B cell (primary cell): Measurements from ENCODE around the gene CFAP47. TPM values are rescaled to one million over a fixed set of nuclear protein-coding genes. Genes with fewer than 3 reads are reported as not detected.

Source experiments
- ATAC-seq: fragments of 200-7000 bp; cut with Tn5 transposase; one replicate; pipeline ENCODE4 v1.10.0; 2021; ENCODE audit warnings: low read depth, mild to moderate bottlenecking, moderate number of reproducible peaks, moderate library complexity
- CTCF ChIA-PET: fragments of 350-600 bp; sonication (Branson Sonifier 250); formaldehyde crosslinking; loops from one replicate; lab custom pipeline; 2021; ENCODE audit warnings: antibody characterized with exemption, inconsistent platforms; lab: Charles Lee
- POLR2A ChIA-PET: fragments of 350-600 bp; sonication (Branson Sonifier 250); formaldehyde crosslinking; loops from one replicate; lab custom pipeline; 2021; ENCODE audit warnings: antibody characterized with exemption; lab: Charles Lee
- DNase-seq: peaks from one replicate; pipeline ENCODE4 v3.0.0; 2013
- H2AFZ ChIP-seq: 2 replicates; pipeline ENCODE4 v1.6.1; 2012; ENCODE audit warnings: mild to moderate bottlenecking, low read depth, low read length; ENCODE audit not compliant: insufficient read depth, poor library complexity, severe bottlenecking
- H3K27ac ChIP-seq, 2 donors: 1 replicate in 1 of 2; 2 replicates in 1 of 2; pipeline ENCODE4 v1.5.1; 2012 to 2013; ENCODE audit warnings: low read length in 2 of 2, mild to moderate bottlenecking in 2 of 2, moderate library complexity in 1 of 2
- H3K27me3 ChIP-seq, 4 experiments: fragments of 200-600 bp in 1 of 4; sonication (generic) in 1 of 4; replicated peaks in 1 of 4; 1 replicate in 2 of 4; 2 replicates in 2 of 4; pipeline versions ENCODE4 v1.6.1 to v1.7.0; 2013 to 2016; ENCODE audit warnings: low read length in 3 of 4, mild to moderate bottlenecking in 2 of 4, mixed read lengths in 1 of 4, moderate library complexity in 1 of 4; ENCODE audit not compliant: insufficient read depth in 4 of 4, control insufficient read depth in 3 of 4; ENCODE audit errors: control extremely low read depth in 1 of 4
- H3K36me3 ChIP-seq, 2 experiments: replicated peaks in 1 of 2; 1 replicate in 1 of 2; 2 replicates in 1 of 2; pipeline versions ENCODE4 v1.6.1 to v1.7.1; 2013; ENCODE audit warnings: low read length in 1 of 2; ENCODE audit not compliant: insufficient read depth in 2 of 2, control insufficient read depth in 1 of 2; ENCODE audit errors: control extremely low read depth in 1 of 2, extremely low read depth in 1 of 2
- H3K4me1 ChIP-seq, 2 donors: fragments of 200-600 bp in 1 of 2; sonication (generic) in 1 of 2; 1 replicate in 1 of 2; 2 replicates in 1 of 2; pipeline versions ENCODE4 v1.5.1 to v1.6.1; 2013 to 2017; ENCODE audit warnings: low read length in 2 of 2; ENCODE audit not compliant: control insufficient read depth in 2 of 2, insufficient read depth in 2 of 2
- H3K4me2 ChIP-seq: replicated peaks from 2 replicates; pipeline ENCODE3; 2012; ENCODE audit warnings: mild to moderate bottlenecking, low read depth, low read length; ENCODE audit not compliant: poor library complexity, severe bottlenecking
- H3K4me3 ChIP-seq, 5 experiments: fragments of 200-600 bp in 1 of 5; sonication (generic) in 1 of 5; 1 replicate in 3 of 5; 2 replicates in 2 of 5; pipeline versions ENCODE4 v1.5.1 to v1.7.0; 2011 to 2016; ENCODE audit warnings: low read length in 4 of 5, mild to moderate bottlenecking in 4 of 5, low read depth in 2 of 5, control low read depth in 1 of 5, moderate library complexity in 1 of 5; ENCODE audit not compliant: insufficient read depth in 1 of 5; ENCODE audit errors: control extremely low read depth in 1 of 5, extremely low read depth in 1 of 5
- H3K79me2 ChIP-seq: fragments of 200-600 bp; sonication (generic); one replicate; pipeline ENCODE4 v1.6.0; 2016; ENCODE audit warnings: low read length; ENCODE audit not compliant: control insufficient read depth, insufficient read depth
- H3K9ac ChIP-seq: fragments of 200-600 bp; sonication (generic); 2 replicates; pipeline ENCODE4 v1.6.1; 2017; ENCODE audit warnings: mild to moderate bottlenecking, low read length, moderate library complexity
- H3K9me3 ChIP-seq, 3 donors: one replicate each; pipeline versions ENCODE4 v1.6.1 to v1.7.1; 2013; ENCODE audit warnings: low read length in 2 of 3; ENCODE audit not compliant: control insufficient read depth in 2 of 3, insufficient read depth in 1 of 3; ENCODE audit errors: control extremely low read depth in 1 of 3
- H4K20me1 ChIP-seq: 2 replicates; pipeline ENCODE4 v1.6.0; 2012; ENCODE audit warnings: mild to moderate bottlenecking, low read length; ENCODE audit not compliant: insufficient read depth, control insufficient read depth, poor library complexity, severe bottlenecking
- H3K27ac Mint-ChIP-seq: one replicate; pipeline ENCODE4 v1.8.0; 2021; ENCODE audit warnings: mixed read lengths
- H3K27me3 Mint-ChIP-seq: one replicate; pipeline ENCODE4 v1.8.0; 2021; ENCODE audit warnings: mixed read lengths
- H3K4me1 Mint-ChIP-seq: one replicate; pipeline ENCODE4 v1.8.0; 2021; ENCODE audit warnings: mixed read lengths
- H3K4me3 Mint-ChIP-seq: one replicate; pipeline ENCODE4 v1.8.0; 2021; ENCODE audit warnings: mixed read lengths
- H3K9me3 Mint-ChIP-seq: one replicate; pipeline ENCODE4 v1.8.0; 2022; ENCODE audit warnings: mixed read lengths; ENCODE audit not compliant: insufficient read depth
- CTCF ChIP-seq: fragments of 200-600 bp; IDR thresholded peaks from one replicate; pipeline ENCODE4 v1.8.0; 2022; ENCODE audit warnings: antibody characterized with exemption, mild to moderate bottlenecking
- EZH2 ChIP-seq: IDR thresholded peaks from 2 replicates; pipeline ENCODE4 v1.6.1; 2012; ENCODE audit warnings: borderline replicate concordance, low read depth, mild to moderate bottlenecking, moderate library complexity, low read length; ENCODE audit not compliant: insufficient read depth, poor library complexity, severe bottlenecking
- WGBS: methylation state at CpG from one replicate; pipeline ENCODE4 v1.1.5; 2013; ENCODE audit warnings: missing lambda C conversion rate; ENCODE audit not compliant: insufficient coverage; 5-methylcytosine and 5-hydroxymethylcytosine counted together
- intact Hi-C: fragments of 100-400 bp; cut with micrococcal nuclease; formaldehyde crosslinking; loops from one replicate; pipeline ENCODE4 v1.10.0; 2022
- polyA plus RNA-seq: library from polyadenylated mRNA; depleted of rRNA; stranded (reverse); fragments of >200 nt; gene quantifications from 2 replicates; pipeline ENCODE4 v1.2.3, GENCODE V29; 2012
- total RNA-seq, 2 donors: library from RNA; stranded (reverse); fragments of 120-200 nt in 1 of 2; gene quantifications; 1 replicate in 1 of 2; 2 replicates in 1 of 2; pipeline versions ENCODE4 v1.2.3 to v1.2.4, GENCODE V29; 2013 to 2022

Gene CFAP47
- total and polyA plus RNA-seq, 2 donors (not counting 1 experiment from before 2014, with no cell fraction given) = not detected

- no peak overlapping the region for H2AFZ ChIP-seq
- no peaks in the 10 kb centered on the region for H3K27me3 Mint-ChIP-seq
- H3K9ac ChIP-seq = no peak overlapping the region
- no peaks in the 10 kb centered on the region for H3K79me2 ChIP-seq
- DNase-seq = no peak
- H3K4me2 ChIP-seq = no peak overlapping the region
- no peaks in the 10 kb centered on the region for H4K20me1 ChIP-seq
- no peak overlapping the region for H3K27ac Mint-ChIP-seq
- H3K4me1 ChIP-seq = no peaks in the 10 kb centered on the region
- no peak for ATAC-seq
- H3K9me3 ChIP-seq = no peaks in the 10 kb centered on the region
- no peaks in the 10 kb centered on the region for H3K36me3 ChIP-seq
- H3K27ac ChIP-seq = no peak overlapping the region
- no peak overlapping the region for H3K4me3 Mint-ChIP-seq
- ChIA-PET POLR2A (no interaction called here), CTCF (no interaction called here)
- TF ChIP-seq EZH2 = no peak
- TF ChIP-seq CTCF = no peak
- peaks cover 3% of the 10 kb centered on the region for H3K9me3 Mint-ChIP-seq
- H3K4me3 ChIP-seq = no peak overlapping the region
- H3K27me3 ChIP-seq = no peaks in the 10 kb centered on the region
- H3K4me1 Mint-ChIP-seq = no peaks in the 10 kb centered on the region
- no CpG with 5 or more reads among the region's 7 CpGs for WGBS
- intact Hi-C loops = no loop called here
Observed at GRCh38 chrX:36159254-36159653, 239.7 kb downstream of the CFAP47 start.

GRCh38 chrX:36160081-36160480 lies 240.5 kb downstream of the CFAP47 start:
- Histone ChIP-seq H3K9ac (no peak overlapping the region), H3K4me1 (no peaks in the 10 kb centered on the region), H3K27me3 (no peaks in the 10 kb centered on the region), H3K36me3 (no peaks in the 10 kb centered on the region), H3K9me3 (no peaks in the 10 kb centered on the region), H2AFZ (no peak overlapping the region), H3K4me3 (no peak overlapping the region), H3K79me2 (no peaks in the 10 kb centered on the region), H4K20me1 (no peaks in the 10 kb centered on the region), H3K27ac (no peak overlapping the region), H3K4me2 (no peak overlapping the region)
- ATAC-seq (no peak), DNase-seq (no peak)
- no peaks in the 10 kb centered on the region for H3K27me3 Mint-ChIP-seq
- POLR2A ChIA-PET = no interaction called here
- no peak overlapping the region for H3K27ac Mint-ChIP-seq
- H3K4me3 Mint-ChIP-seq = no peak overlapping the region
- H3K9me3 Mint-ChIP-seq = peaks cover 3% of the 10 kb centered on the region
- no peaks in the 10 kb centered on the region for H3K4me1 Mint-ChIP-seq
- CTCF ChIA-PET = no interaction called here
- TF ChIP-seq CTCF = no peak
- no peak for TF ChIP-seq EZH2
- intact Hi-C loops = no loop called here
